ENCODE data around the gene SLC18B1.

SLC18B1 gene

DNA sequence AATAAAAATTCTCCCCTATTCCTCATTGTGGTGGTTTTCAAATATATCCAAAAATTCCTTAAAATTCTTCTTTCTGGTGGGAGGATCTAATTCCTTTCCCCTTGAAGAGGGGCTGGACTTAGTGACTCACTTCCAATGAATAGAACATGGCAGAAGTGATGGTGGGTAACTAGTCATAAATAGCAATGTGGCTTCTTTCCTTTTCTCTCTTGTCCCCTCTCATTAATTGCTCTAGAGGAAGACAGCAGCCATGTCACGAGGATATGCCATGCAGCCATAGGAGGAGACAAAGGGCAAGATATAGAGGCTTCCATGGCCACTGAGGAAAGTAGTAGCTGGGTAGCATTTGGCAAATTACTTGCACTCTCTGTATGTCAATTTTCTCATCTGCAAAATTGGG is 46.6 kb downstream of the SLC18B1 start:
- Histone ChIP-seq H3F3A (ENCODE audit: insufficient read depth) (peaks cover 19% of the 10 kb centered on the region), H3K27ac (ENCODE audit: low read depth, low read length) (no peak overlapping the region), H3K36me3 (ENCODE audit: low read length) (0 out of 2 replicates have a peak, but pooled peaks cover 11% of the 10 kb centered on the region), H3K4me3 (ENCODE audit: insufficient read depth, low read length, poor library complexity, severe bottlenecking) (no peak overlapping the region), H3K9me3 (ENCODE audit: insufficient read depth, low read length) (no peaks in the 10 kb centered on the region), H3K9me2 (replicated peaks; ENCODE audit: insufficient read depth, low read length) (no peaks in the 10 kb centered on the region), H2AFZ (ENCODE audit: low read depth, low read length, severe bottlenecking) (no peak overlapping the region), H3K27me3 (ENCODE audit: low read length) (no peaks in the 10 kb centered on the region), H4K20me1 (ENCODE audit: low read depth, low read length) (no peaks in the 10 kb centered on the region), H3K79me2 (ENCODE audit: insufficient read depth, low read length) (peaks cover 8% of the 10 kb centered on the region; the same call in 1 of the 2 replicates), H3K4me2 (ENCODE audit: low read depth, low read length, poor library complexity, severe bottlenecking) (no peak overlapping the region), H3K9ac (ENCODE audit: low read length) (no peak overlapping the region)
- TF ChIP-seq CTCF (IDR thresholded peaks at IDR 0.05; ENCODE audit: insufficient read depth, low read length, poor library complexity, severe bottlenecking) (no peak), EZH2phosphoT487 (conservative IDR thresholded peaks at IDR 0.05; ENCODE audit: low read length) (no peak)

DNA sequence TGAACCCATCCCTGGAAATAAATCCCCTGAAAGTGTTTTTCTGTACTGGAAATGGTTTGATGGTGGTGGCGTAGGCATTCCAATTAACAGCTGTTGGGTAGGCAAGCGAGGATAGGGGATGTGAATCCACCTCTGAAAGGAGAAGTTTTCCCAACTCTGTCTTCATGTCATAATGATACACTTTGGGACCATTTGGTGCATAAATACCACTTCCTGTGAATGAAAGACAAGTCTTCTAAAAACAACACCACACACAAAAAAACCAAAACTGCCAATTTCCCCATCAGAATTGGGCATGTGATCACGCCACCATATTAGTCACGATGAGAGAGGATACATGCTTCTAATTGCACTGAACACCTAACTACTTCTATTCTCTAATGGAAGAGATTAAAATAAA is 47.1 kb downstream of the SLC18B1 start:
- Histone ChIP-seq H3K9ac (ENCODE audit: low read length) (no peak overlapping the region), H3F3A (ENCODE audit: insufficient read depth) (peaks cover 15% of the 10 kb centered on the region), H3K9me3 (ENCODE audit: insufficient read depth, low read length) (no peaks in the 10 kb centered on the region), H3K79me2 (ENCODE audit: insufficient read depth, low read length) (peaks cover 3% of the 10 kb centered on the region; the same call in 1 of the 2 replicates), H3K4me3 (ENCODE audit: insufficient read depth, low read length, poor library complexity, severe bottlenecking) (no peak overlapping the region), H3K27ac (ENCODE audit: low read depth, low read length) (no peak overlapping the region), H3K9me2 (replicated peaks; ENCODE audit: insufficient read depth, low read length) (no peaks in the 10 kb centered on the region), H3K4me2 (ENCODE audit: low read depth, low read length, poor library complexity, severe bottlenecking) (peak overlapping the region; percentile 3), H3K27me3 (ENCODE audit: low read length) (no peaks in the 10 kb centered on the region), H4K20me1 (ENCODE audit: low read depth, low read length) (no peaks in the 10 kb centered on the region), H3K36me3 (ENCODE audit: low read length) (0 out of 2 replicates have a peak, but pooled peaks cover 11% of the 10 kb centered on the region), H2AFZ (ENCODE audit: low read depth, low read length, severe bottlenecking) (no peak overlapping the region)
- no peak for TF ChIP-seq CTCF (IDR thresholded peaks at IDR 0.05; ENCODE audit: insufficient read depth, low read length, poor library complexity, severe bottlenecking)
- TF ChIP-seq EZH2phosphoT487 (conservative IDR thresholded peaks at IDR 0.05; ENCODE audit: low read length): no peak

DNA sequence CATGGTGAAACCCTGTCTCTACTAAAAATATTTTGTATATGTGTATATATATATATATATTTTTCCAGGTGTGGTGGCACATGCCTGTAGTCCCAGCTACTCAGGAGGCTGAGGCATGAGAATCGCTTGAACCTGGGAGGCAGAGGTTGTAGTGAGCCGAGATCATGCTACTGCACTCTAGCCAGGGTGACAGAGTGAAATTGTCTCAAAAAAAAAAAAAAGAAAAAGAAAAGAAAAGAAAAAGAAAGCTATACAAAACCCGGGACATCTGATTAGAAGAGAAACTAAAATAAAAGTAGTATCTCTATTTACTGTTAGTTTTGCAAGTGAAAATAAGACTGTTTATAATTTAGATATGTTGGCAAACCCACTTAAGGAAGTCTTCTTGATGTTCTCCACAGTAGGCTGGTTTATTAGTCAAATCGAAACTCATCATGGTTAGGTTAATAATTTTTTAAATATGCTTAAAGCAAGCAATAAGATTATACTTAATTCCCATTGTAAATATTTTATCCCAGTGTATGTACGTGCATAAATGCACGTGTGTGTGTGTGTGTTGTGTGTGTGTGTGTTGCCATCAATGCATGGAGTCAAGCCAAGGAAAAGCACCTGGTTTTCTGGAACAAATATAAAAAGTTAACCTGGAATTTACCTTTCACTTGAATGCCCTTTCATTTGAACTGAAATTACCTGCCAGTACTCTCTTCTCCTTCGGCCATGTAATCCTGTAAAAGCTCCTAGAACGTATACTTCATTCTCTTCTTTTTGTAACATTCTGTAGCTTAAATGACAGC is 47.8 kb downstream of the SLC18B1 start:
- Histone ChIP-seq H3K36me3 (ENCODE audit: low read length) (0 out of 2 replicates have a peak, but pooled peaks cover 10% of the 10 kb centered on the region), H2AFZ (ENCODE audit: low read depth, low read length, severe bottlenecking) (no peak overlapping the region), H3K79me2 (ENCODE audit: insufficient read depth, low read length) (no peaks in the 10 kb centered on the region), H3K4me3 (ENCODE audit: insufficient read depth, low read length, poor library complexity, severe bottlenecking) (no peak overlapping the region), H3K9ac (ENCODE audit: low read length) (no peak overlapping the region), H3K27ac (ENCODE audit: low read depth, low read length) (no peak overlapping the region), H3K9me2 (replicated peaks; ENCODE audit: insufficient read depth, low read length) (no peaks in the 10 kb centered on the region), H4K20me1 (ENCODE audit: low read depth, low read length) (no peaks in the 10 kb centered on the region), H3K9me3 (ENCODE audit: insufficient read depth, low read length) (no peaks in the 10 kb centered on the region), H3F3A (ENCODE audit: insufficient read depth) (peaks cover 10% of the 10 kb centered on the region; the same call in 1 of the 2 replicates), H3K4me2 (ENCODE audit: low read depth, low read length, poor library complexity, severe bottlenecking) (peak overlapping the region; percentile 3), H3K27me3 (ENCODE audit: low read length) (no peaks in the 10 kb centered on the region)
- no peak for TF ChIP-seq CTCF (IDR thresholded peaks at IDR 0.05; ENCODE audit: insufficient read depth, low read length, poor library complexity, severe bottlenecking)
- TF ChIP-seq EZH2phosphoT487 (conservative IDR thresholded peaks at IDR 0.05; ENCODE audit: low read length): no peak

All from SU-DHL-6 (cell line).